Activated naive CD4-positive, alpha-beta T cell treated with anti-CD3 and anti-CD28 coated beads, Interleukin-2, amount 10 ng/mL, durations not matched to agents 7 days and 5 days (primary cell): ENCODE data around the gene FAM200B.
"Not testable (repeated sequence)": the region's sequence is repeated elsewhere in the genome, so short reads cannot be mapped to it uniquely, and the experiment has no call there.

ENCODE experiments used
- CTCF ChIA-PET: fragments of 350-600 bp; sonication (Branson Sonifier 250); formaldehyde crosslinking; loops from one replicate; lab custom pipeline; 2021; ENCODE audit warnings: antibody characterized with exemption; lab: Charles Lee
- DNase-seq: peaks from one replicate; pipeline ENCODE4 v3.0.0-alpha.2; 2020
- H3K27ac Mint-ChIP-seq: one replicate; pipeline ENCODE4 v1.8.0; 2021; ENCODE audit warnings: mild to moderate bottlenecking, moderate library complexity, mixed read lengths
- H3K27me3 Mint-ChIP-seq: one replicate; pipeline ENCODE4 v1.8.0; 2021; ENCODE audit warnings: mild to moderate bottlenecking, mixed read lengths
- H3K36me3 Mint-ChIP-seq: one replicate; pipeline ENCODE4 v1.8.0; 2021; ENCODE audit warnings: mixed read lengths
- H3K4me1 Mint-ChIP-seq: one replicate; pipeline ENCODE4 v1.8.0; 2021; ENCODE audit warnings: mixed read lengths
- H3K4me3 Mint-ChIP-seq: one replicate; pipeline ENCODE4 v1.8.0; 2021; ENCODE audit warnings: mild to moderate bottlenecking, moderate library complexity, mixed read lengths
- H3K9me3 Mint-ChIP-seq: one replicate; pipeline ENCODE4 v1.8.0; 2021; ENCODE audit warnings: mixed read lengths

Gene FAM200B

DNA sequence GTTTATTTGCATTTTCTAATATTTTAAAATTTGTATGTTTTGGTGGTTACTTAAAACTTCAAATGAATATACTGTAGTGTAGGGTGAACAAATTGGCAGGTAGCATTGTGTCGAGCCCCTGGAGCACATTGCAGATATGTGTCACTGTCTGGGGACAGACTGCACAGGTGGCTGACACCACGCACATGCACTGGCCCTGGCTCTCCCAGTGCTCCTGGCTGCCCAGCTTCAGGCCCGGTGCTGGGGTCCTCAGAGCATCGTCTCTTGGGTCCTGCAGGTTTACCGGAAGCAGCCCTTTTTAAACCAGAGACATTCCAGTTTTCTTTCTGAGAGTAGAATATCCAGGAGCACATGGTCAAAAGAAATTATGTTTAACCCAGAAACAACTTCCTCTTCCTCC, 36.8 kb downstream of the FAM200B start:
- Mint-ChIP-seq H3K27ac (no peak overlapping the region), H3K4me1 (no peaks in the 10 kb centered on the region), H3K4me3 (no peak overlapping the region), H3K27me3 (peaks cover 4% of the 10 kb centered on the region), H3K36me3 (no peaks in the 10 kb centered on the region), H3K9me3 (no peaks in the 10 kb centered on the region)
- DNase-seq, result no peak
- CTCF ChIA-PET, result no interaction called here

DNA sequence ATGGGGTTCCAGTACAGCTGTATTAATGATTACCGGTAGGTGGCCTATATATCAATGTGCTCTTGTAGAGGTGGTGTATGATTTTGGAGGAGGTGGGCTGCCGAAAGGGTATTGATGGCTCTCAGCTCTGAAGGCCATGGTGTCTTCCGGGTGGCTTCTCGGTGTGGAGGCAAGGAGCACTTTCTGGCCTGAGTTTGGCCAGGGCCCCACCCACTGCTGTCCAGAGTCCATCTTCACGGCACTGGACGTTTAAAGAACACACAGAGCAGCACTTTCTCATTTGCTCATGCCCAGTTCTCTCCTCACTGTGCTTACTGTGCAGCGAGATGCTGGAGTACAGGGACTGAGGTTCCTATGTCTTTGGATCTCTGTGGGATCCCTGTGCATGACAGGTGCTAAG, 37.3 kb downstream of the FAM200B start:
- H3K36me3 Mint-ChIP-seq, result no peaks in the 10 kb centered on the region
- H3K9me3 Mint-ChIP-seq, result no peaks in the 10 kb centered on the region
- CTCF ChIA-PET, result no interaction called here
- peaks cover 4% of the 10 kb centered on the region for H3K27me3 Mint-ChIP-seq
- no peak overlapping the region for H3K27ac Mint-ChIP-seq
- DNase-seq, result no peak
- H3K4me1 Mint-ChIP-seq, result no peaks in the 10 kb centered on the region
- H3K4me3 Mint-ChIP-seq, result no peak overlapping the region

DNA sequence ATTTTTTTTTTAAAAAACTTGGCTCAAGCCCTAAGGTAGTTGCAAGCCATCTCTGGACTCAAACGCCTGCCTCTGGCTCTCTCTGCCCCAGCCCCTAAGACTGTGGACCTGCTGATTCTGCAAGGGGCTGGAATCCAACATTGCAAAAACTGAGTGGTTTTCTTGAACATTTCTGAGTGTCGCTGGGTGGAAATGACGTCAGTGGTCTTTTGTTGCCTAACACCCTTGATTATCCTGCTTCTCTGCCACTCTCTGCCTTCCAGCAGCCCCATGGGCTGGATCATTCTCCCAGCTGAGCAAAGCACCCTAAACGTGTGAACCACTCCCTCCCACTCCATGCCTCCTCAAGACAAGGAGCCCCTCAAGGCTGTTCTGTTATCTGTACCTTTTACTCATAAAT, 37.9 kb downstream of the FAM200B start:
- Mint-ChIP-seq H3K27ac (no peak overlapping the region), H3K9me3 (no peaks in the 10 kb centered on the region)

DNA sequence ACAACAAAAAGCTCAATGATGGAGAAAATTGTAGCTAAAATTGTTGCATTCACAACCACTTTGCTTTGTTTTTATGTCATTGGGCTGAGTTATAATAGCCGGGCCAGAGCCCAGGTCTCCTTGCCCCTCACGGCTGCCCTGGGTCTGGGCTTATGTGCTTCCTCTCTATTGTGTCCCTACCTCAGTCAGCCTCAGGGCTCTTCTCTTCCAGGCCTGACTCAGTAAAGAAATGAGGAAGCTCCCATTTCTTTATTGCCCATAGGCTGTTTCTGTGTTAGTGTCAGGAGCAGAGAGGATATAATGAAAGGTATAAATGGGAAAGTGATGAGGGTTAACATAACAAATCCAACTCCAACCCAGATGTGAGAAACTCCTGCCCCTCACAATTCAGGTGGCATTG, 39.2 kb downstream of the FAM200B start:
- H3K9me3 Mint-ChIP-seq, result no peaks in the 10 kb centered on the region
- no peaks in the 10 kb centered on the region for H3K4me1 Mint-ChIP-seq
- no peaks in the 10 kb centered on the region for H3K36me3 Mint-ChIP-seq
- DNase-seq, result no peak
- no peak overlapping the region for H3K27ac Mint-ChIP-seq
- peaks cover 8% of the 10 kb centered on the region for H3K27me3 Mint-ChIP-seq
- no peak overlapping the region for H3K4me3 Mint-ChIP-seq
- CTCF ChIA-PET, result interaction anchor here (0.6 to 0.8 kb wide), 2 partner anchors 237 to 361 kb away, joined by 3 to 4 read pairs; no protein-coding TSS in a partner anchor

More for the DNA sequence above, 37.9 kb downstream of the FAM200B start:
- Mint-ChIP-seq H3K27me3 (peaks cover 4% of the 10 kb centered on the region), H3K4me1 (no peaks in the 10 kb centered on the region), H3K36me3 (no peaks in the 10 kb centered on the region), H3K4me3 (no peak overlapping the region)
- CTCF ChIA-PET, result no interaction called here
- DNase-seq, result no peak

DNA sequence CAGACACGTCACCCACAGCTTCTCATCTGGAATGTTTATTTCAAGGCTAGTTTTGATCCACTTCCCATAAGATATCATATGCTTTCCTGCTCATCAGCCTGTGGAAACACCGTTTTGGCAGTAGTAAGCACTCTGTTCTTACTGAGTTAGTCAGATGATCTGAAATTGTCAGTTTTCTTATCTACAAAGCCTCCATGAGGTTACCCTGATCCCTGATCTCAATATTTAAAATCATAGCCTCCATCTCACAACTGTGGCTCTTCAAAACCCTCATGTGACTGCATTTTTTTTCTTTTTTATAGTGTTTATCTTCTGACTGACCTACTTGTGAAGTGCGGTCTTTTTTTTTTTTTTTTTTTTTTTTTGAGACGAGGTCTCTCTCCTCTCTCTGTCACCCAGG, 44.0 kb downstream of the FAM200B start:
- peaks cover 4% of the 10 kb centered on the region for H3K27me3 Mint-ChIP-seq
- H3K4me1 Mint-ChIP-seq, result peaks cover 10% of the 10 kb centered on the region
- no peak for DNase-seq
- H3K36me3 Mint-ChIP-seq, result no peaks in the 10 kb centered on the region
- CTCF ChIA-PET, result interaction anchor here (0.6 kb wide), 1 partner anchor 157 kb away, joined by 3 read pairs; no protein-coding TSS in a partner anchor
- no peaks in the 10 kb centered on the region for H3K9me3 Mint-ChIP-seq
- no peak overlapping the region for H3K4me3 Mint-ChIP-seq
- H3K27ac Mint-ChIP-seq, result no peak overlapping the region

DNA sequence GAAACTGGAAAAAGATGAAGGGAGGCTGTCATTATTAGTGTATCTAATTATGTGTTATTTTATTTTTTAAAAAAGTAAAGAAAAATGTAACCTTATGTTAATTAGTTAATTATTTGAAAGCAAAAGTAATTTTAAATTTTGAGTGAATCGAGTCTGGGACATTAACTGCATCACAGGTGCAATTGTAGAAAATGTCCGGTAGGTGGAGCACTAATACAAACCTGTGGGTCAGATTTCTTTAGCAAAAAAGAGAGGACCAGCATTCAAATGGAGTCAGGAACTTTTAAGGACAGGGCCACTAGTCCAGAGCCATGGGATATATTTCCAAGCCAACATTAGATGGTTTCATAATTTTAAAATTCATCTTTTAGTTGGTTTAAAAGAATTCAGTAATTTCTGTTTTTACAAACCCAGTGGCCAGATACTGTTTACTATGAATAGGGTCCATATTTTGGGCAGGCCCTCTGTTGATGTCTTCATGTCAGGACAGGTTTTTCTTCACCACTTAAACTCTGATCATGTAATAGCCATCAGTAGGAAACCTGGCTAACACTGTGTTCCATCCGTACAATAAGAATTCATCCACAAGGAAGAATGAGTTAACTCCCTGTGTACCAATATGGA, 48.4 kb downstream of the FAM200B start:
- Mint-ChIP-seq H3K27ac (no peak overlapping the region), H3K36me3 (peaks cover 2% of the 10 kb centered on the region), H3K4me3 (no peak overlapping the region), H3K9me3 (peaks cover 6% of the 10 kb centered on the region), H3K4me1 (peaks cover 30% of the 10 kb centered on the region), H3K27me3 (peaks cover under 1% of the 10 kb centered on the region)
- CTCF ChIA-PET, result interaction anchor here (0.8 to 3.9 kb wide), 7 partner anchors 10 to 226 kb away, joined by 3 to 12 read pairs (median 3); no protein-coding TSS in a partner anchor
- peak; percentile 46 for DNase-seq

DNA sequence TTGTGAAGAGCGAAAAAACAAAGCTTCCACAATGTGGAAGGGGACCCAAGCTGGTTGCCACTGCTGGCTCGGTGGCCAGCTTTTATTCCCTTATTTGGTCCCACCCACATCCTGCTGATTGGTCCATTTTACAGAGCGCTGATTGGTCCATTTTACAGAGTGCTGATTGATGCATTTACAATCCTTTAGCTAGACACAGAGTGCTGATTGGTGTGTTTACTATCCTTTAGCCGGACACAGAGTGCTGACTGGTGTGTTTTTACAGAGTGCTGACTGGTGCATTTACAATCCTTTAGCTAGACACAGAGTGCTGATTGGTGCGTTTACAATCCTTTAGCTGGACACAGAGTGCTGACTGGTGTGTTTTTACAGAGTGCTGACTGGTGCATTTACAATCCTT, 51.4 kb downstream of the FAM200B start:
- not testable (repeated sequence) for H3K27me3 Mint-ChIP-seq

DNA sequence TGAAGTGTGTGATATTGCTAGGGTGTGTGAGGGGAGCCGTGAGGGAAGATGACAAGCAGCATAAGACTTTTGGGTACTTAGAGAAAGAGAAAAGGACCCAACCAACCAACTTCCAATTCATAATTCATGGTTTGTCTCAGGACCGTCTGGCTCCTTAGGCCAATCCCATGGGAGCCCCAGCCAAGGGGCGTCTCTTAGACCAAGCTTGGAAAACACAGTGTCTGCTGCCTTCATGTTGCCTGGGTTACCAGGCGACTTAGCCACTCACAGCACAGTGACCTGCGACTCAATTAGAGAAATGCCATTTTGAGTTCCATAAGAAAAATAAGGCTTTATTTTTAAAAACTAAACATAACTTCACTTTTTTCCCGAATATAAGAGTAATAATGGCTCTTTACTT, 53.9 kb downstream of the FAM200B start:
- H3K36me3 Mint-ChIP-seq, result peaks cover 6% of the 10 kb centered on the region
- peaks cover 18% of the 10 kb centered on the region for H3K9me3 Mint-ChIP-seq
- H3K4me3 Mint-ChIP-seq, result no peak overlapping the region
- CTCF ChIA-PET, result no interaction called here
- DNase-seq, result no peak
- H3K27me3 Mint-ChIP-seq, result peaks cover 6% of the 10 kb centered on the region
- H3K27ac Mint-ChIP-seq, result no peak overlapping the region
- H3K4me1 Mint-ChIP-seq, result peaks cover 42% of the 10 kb centered on the region

More for the DNA sequence above, 51.4 kb downstream of the FAM200B start:
- not testable (repeated sequence) for H3K27ac Mint-ChIP-seq, H3K4me3 Mint-ChIP-seq, DNase-seq, H3K36me3 Mint-ChIP-seq
- peaks cover 11% of the 10 kb centered on the region for H3K9me3 Mint-ChIP-seq
- CTCF ChIA-PET, result interaction anchor here (0.9 to 2.3 kb wide), 4 partner anchors 15 to 223 kb away, joined by 4 to 8 read pairs (median 6); no protein-coding TSS in a partner anchor
- H3K4me1 Mint-ChIP-seq, result peaks cover 48% of the 10 kb centered on the region

DNA sequence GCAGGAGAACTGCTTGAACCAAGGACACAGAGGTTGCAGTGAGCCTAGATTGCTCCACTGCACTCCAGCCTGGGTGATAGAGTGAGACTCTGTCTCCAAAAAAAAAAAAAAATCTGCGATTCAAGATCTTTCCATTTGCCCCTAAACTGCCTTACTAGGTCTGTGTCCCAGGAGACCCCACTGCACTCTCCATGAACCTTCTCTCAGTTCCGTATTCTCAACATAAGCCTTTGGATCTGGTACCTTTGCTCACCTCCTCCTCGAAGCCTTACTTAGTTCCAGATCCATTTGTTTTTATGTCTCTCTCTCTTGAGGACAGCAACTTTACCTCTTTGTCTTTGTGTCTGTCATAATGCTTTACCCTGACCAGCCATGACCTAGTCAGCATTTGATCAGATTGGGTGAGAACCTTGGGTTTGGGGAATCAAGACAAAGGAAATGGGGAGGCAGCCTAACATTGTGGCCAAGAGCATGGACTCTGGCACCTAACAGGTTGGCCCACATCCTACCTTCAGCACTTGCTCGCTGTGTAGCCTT, 55.0 kb downstream of the FAM200B start:
- DNase-seq, result no peak
- Mint-ChIP-seq H3K4me3 (no peak overlapping the region), H3K36me3 (peaks cover 10% of the 10 kb centered on the region), H3K27ac (no peak overlapping the region), H3K9me3 (peaks cover 23% of the 10 kb centered on the region), H3K27me3 (peaks cover 6% of the 10 kb centered on the region), H3K4me1 (peaks cover 36% of the 10 kb centered on the region)
- CTCF ChIA-PET, result interaction anchor here (0.7 to 2.4 kb wide), 4 partner anchors 12 to 147 kb away, joined by 3 to 8 read pairs (median 3); no protein-coding TSS in a partner anchor

DNA sequence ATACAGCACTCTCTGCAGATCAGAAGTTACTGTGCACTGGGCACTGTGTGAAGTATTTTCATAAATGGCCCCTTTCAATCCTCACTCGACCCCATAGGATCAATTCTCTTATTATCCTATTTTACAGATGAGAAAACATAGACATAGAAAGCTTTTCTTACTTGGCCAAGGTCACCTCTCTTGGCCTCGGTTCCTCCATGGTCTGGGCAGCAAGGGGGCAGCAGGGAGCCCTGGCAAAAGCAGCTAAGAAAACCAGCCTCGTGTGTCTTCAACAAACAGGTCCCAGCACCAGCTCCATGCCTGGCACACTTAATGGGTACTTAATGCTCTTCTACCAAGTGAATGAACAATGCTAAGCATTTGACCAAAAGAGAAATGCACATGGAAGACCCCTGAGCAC, 55.6 kb downstream of the FAM200B start:
- H3K4me1 Mint-ChIP-seq, result peaks cover 36% of the 10 kb centered on the region
- no peak overlapping the region for H3K27ac Mint-ChIP-seq
- peaks cover 6% of the 10 kb centered on the region for H3K27me3 Mint-ChIP-seq
- DNase-seq, result no peak
- no peak overlapping the region for H3K4me3 Mint-ChIP-seq
- H3K36me3 Mint-ChIP-seq, result peaks cover 13% of the 10 kb centered on the region
- CTCF ChIA-PET, result interaction anchor here (0.6 to 2.4 kb wide), 6 partner anchors 12 to 219 kb away, joined by 3 to 8 read pairs (median 3); no protein-coding TSS in a partner anchor
- peaks cover 30% of the 10 kb centered on the region for H3K9me3 Mint-ChIP-seq

DNA sequence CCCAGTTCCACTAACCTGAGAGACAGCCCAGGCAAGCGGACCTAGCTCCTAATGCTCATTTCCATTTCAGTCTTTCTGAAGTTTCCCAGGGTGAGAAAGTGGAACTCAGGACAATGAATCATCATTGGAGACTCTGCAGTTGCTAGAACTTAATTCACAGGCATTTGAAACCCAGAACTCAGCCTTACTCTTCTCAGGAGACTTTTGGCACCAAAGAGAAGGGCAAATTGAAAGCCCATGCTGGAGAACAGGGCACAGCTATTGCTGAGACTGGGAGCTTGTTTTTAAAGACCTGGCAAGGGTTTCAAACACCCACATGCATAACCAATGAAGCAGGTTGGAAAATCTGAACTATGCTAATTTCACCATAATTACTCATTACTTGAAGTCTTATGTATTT, 57.2 kb downstream of the FAM200B start:
- DNase-seq, result no peak
- H3K27me3 Mint-ChIP-seq, result peaks cover 6% of the 10 kb centered on the region
- H3K9me3 Mint-ChIP-seq, result peaks cover 40% of the 10 kb centered on the region
- H3K4me3 Mint-ChIP-seq, result no peak overlapping the region
- CTCF ChIA-PET, result interaction anchor here (0.8 to 2.4 kb wide), 4 partner anchors 10 to 217 kb away, joined by 3 to 8 read pairs (median 5); no protein-coding TSS in a partner anchor
- peaks cover 32% of the 10 kb centered on the region for H3K4me1 Mint-ChIP-seq
- H3K36me3 Mint-ChIP-seq, result peaks cover 17% of the 10 kb centered on the region
- no peak overlapping the region for H3K27ac Mint-ChIP-seq
